Glomerular visceral epithelial cell (primary cell): Measurements from ENCODE around the gene CMTM1.
A peak's percentile ranks its signal among the peaks of the same experiment; 100 is the strongest.
"Not testable (repeated sequence)": the region's sequence is repeated elsewhere in the genome, so short reads cannot be mapped to it uniquely, and the experiment has no call there.

Source experiments
- DNase-seq: peaks from one replicate; pipeline ENCODE4 v3.0.0-alpha.2; 2016; ENCODE audit errors: extremely low spot score

Gene CMTM1

DNA sequence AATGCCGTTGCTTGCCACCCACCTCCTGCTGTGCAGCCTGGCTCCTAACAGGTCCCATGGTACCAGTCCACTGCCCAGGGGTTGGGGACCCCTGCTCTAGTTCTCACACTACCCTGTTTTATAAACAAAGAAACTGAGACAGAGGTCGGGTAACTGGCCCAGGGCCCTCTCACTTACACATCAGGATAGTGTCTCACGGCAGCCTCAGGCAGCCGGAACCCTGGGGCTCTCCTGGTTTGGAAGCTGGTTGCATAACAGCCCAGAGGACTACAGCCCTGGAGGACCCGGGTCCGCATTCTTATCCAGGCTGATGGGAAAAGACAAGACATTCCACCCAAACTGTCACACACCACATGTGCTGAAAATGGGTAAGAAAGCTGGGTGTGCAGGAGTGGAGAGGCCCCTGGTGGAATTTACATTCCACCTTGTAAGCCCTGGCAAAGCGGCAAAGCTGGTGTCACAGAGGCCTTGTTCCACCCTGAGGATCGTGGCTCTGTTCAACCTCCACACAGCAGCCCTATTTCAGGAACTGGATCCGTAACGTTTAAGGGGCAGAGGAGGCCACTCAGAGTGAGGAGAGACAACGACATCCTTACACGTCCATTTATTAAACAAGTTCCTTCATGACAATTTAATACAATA lies 48.0 kb downstream of the CMTM1 start:
- no peak for DNase-seq

DNA sequence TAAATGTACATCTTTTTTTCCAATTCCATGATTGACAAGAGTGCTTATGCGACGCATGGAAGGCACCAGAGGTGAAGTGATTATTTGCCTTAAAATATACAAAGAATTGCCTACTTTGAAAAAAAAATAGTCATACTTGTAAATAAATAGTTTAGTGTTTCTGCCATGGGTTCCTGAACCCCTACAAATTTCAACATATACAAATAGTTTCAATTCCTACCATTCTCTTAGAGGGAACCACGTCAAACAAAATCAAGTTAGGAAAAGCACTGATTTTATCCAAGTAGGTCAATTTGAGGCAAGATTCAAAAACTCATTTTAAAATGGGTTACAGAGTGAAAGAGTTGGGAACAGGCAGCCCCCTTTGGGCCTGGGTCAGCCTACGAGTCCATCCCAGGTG lies 49.9 kb downstream of the CMTM1 start:
- no peak for DNase-seq

DNA sequence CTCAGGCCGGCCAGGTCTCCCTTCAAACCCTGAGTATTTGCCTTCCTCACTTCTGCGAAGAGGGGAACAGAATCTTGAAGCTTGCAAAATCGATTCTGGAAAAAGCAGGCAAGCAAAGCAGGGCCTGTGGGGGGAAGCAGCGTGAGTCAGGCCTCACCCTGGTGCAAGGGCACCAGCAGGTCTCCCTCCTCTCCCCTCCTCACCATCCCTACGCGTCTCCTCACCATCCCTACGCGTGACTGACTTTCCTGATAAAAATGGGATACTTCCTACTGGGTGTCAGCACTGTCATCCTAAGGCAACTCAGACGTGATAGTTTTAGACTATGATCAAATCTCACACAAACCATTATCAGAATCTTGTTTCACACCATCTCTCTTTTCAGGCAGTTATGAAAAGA lies 50.4 kb downstream of the CMTM1 start:
- DNase-seq, result peak; percentile 22

DNA sequence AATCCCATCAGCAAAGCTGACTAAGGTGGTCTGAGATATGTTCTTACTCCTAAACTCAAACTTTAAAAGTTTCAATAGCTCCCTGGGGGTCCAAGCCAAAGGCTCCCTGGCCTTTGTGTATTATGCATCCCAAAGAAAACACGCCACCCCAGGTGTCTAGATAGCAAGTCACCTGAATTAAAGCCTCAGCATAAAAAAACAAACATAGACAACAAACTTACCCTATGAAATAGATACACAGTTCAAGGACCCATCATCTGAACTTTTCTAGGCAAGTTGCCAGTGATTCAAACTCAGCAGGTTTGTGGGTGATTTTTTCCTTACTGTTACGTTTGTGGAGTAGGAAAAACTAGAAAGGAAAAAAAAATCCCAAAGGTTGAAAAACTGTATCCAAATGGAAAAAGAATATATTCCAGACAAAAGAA lies 50.8 kb downstream of the CMTM1 start:
- no peak for DNase-seq

DNA sequence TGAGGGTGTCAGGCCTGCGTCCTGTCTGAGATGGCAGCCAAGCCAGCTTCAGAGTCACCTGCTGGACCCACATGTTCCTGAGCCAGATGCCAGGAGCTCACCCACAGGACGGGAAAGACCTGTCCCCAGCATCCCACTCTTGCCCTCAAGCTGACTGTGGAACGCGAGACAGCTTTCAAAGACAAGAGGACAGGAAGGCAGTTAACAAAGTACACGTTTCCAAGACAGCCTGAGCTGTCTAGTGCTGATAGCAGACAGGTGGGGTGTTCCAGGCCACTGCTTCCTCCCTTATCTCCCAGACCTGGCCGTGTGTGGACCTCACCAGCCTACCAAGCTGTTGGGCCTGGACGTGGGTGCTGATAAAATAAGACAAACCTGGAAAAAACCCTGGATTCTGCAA lies 51.5 kb downstream of the CMTM1 start:
- no peak for DNase-seq

DNA sequence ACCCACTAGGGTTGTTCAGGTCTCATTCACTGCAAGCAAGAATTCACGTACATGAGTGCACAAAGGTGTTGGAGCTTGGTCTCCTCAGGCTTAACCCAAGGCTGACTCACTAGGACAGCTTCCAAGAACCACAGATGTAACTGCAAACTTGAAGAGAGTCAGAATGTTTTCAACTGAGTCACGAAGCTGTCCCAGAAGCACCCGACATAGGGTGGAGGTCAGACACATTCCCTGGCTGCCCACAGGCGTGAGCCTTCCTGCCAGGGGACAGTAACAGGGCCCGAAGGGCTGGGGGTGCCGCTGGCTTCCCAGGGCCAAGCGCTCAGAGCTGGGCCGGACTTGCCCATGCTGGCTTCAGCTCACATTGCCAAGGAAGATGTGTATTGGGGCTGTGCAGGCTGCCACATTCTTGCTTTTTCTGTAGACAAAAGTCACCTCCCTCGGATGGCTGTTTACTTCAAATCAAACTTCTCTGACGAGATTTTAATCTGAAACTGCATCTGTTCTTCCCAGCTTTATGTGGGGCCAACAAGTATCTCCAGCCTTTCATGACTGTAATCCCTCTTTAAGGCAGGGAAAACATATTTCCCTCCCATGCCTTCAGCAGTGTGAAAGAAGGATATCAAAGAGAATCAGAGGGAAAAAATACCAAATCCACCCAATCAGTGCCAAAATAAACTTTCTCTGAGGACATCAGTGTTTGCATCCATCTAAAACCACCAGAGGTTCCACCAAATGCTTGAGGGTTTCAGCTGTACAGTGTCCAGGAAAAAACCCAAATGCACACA lies 52.5 kb downstream of the CMTM1 start:
- DNase-seq, result peak; percentile 93

DNA sequence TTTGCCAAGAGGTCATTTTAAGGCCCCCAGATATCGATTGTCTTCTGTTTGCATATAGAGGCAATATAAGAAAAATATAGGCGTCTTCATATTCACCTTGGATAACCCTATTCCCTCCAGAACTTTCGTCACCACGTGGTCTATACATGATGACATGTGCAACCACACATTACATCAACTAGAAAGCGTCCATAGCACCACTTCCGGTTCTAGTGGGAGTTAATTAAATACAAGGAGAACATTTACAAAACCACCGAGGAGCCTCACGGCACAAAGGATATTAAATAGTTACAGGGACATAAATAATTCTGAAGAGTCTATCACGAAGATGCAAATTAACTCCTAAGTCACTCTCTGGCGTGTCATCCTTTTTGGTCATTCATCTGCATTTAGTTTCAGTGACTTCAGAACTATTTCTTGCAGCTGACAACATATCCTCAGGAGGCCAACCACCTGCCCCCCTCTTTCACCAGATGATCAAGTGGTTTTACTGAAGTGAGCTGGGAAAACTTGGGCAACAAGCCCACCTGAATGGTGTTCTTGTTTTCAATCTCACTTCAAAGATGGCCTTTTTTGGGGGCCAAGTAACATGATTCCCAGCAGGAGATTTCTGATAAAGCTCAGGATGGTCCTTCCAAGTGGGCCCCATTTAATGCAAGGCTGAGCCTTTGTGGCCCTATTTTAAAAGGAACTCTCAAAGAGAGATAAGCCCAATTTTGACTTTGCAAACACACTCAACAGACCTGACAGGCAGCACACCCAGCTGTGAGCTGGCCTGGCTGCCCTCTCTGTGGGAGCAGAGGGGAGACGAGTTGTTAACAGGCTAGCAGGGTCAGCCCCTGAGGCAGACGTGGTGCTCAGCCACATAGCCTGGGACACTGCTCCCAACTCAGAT lies 53.5 kb downstream of the CMTM1 start:
- DNase-seq, result peak; percentile 75

DNA sequence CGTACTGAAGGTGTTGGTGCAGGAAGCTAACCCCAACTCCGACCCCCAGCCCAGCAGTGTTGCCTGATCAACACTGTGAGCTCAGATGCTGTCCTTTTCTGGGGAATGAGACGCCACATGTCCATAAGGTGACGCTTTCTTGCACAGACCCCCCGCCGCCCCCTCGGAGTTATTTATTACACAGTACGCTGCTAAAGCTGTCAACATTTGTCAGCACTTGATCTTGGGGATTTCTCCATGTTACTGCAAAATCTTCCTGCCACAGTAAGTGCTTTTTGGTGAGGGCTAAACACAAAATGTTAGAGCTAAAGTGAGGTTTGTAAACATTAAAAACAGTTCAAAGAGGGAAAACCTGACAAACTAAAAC lies 54.2 kb downstream of the CMTM1 start:
- no peak for DNase-seq

DNA sequence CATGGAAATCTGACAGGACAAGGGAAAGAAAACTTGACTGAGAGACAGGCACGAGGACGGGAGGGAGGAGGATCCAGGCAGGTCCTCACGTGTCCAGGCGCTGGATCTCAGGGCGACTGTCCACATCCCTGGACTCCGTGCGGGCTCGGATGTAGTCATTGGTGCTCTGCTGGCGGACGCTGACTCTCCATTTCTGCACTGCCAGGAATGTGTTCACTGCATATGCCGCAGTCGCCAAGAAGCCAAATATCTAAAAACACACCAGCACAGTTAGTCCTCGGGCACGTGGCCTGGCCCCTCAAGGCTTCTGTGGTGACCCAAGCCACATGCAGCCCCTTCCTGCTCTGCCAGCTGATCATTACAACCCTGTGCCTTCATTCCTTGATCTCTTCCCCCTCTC lies 55.7 kb downstream of the CMTM1 start:
- no peak for DNase-seq

DNA sequence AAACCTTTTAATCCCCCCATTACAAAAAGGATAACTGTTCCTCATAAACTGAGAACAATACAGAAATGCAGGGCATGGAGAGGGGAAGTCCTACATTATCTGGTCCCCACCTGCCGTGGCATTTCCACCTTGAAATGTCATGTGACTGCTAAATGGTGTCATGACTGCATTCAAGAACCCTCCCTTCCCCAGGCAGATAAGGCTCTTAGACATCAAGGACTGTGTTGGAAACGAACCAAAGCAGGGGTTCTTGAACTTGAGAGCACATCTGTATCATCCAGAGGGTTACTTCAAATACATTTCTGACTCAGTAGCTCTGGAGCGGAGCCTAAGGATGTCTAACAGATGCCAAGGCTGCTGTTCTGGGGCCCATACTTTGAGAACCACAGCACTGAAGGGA lies 56.6 kb downstream of the CMTM1 start:
- DNase-seq, result no peak

DNA sequence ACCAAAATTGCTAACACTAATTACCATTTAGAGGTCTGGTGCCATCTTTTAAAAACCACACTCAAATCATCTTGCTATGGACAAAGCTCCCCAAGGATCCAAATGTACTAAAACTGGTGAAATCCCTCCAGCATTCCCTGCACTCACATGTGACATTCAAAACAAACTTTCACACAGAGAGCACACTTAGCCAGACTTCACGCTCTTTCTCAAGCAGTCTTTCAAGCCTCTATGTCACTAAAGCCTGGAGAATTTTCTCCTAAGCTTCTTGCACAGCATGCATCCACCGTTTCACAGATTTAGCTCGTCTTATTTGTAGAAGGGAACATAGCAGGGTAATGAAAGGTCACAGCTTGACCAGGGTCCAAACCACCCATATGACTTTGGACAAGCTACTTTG lies 57.5 kb downstream of the CMTM1 start:
- DNase-seq, result no peak

DNA sequence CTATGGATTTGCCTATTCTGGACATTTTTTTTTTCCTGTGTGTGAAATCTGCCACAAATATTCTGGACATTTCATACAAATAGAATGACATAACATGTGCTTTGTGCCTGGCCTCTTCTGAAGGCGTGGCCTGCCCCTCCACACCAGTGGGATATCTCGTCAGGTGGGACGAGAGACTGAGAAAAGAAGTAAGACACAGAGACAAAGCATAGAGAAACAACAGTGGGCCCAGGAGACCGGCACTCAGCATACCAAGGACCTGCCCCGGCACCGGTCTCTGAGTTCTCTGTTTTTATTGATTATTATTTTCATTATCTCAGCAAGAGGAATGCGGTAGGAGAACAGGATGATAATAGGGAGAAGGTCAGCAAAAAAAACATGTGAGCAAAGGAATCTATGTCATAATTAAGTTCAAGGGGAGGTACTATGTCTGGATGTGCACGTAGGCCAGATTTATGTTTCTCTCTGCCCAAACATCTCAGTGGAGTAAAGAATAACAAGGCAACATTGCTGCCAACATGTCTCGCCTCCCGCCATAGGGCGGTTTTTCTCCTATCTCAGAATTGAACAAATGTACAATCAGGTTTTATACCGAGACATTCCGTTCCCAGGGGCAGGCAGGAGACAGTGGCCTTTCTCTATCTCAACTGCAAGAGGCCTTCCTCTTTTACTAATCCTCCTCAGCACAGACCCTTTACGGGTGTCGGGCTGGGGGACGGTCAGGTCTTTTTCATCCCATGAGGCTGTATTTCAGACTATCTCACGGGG lies 61.6 kb downstream of the CMTM1 start:
- not testable (repeated sequence) for DNase-seq
